Fibroblast of pulmonary artery (primary cell): ENCODE results near the gene RBM6.
"Not testable (repeated sequence)": the region's sequence is repeated elsewhere in the genome, so short reads cannot be mapped to it uniquely, and the experiment has no call there.

Source experiments
- DNase-seq: peaks from one replicate; pipeline ENCODE4 v3.0.0-alpha.2; 2010; ENCODE audit warnings: low read depth
- H3K4me3 ChIP-seq: replicated peaks from 2 replicates; pipeline ENCODE4 v1.5.1; 2011; ENCODE audit warnings: low read depth, mild to moderate bottlenecking, control low read depth, low read length, moderate library complexity
- CTCF ChIP-seq: IDR thresholded peaks from 2 replicates; pipeline ENCODE4 v1.5.1; 2011; ENCODE audit warnings: mild to moderate bottlenecking, control low read depth, low read length, inconsistent platforms; ENCODE audit errors: missing control alignments

Gene RBM6

GRCh38 chr3:49901366-49902339 lies 38.3 kb upstream of the RBM6 start:
- TF ChIP-seq CTCF = no peak
- H3K4me3 ChIP-seq = no peak overlapping the region
- no peak for DNase-seq

- no peak for TF ChIP-seq CTCF
- DNase-seq = no peak
- no peak overlapping the region for H3K4me3 ChIP-seq
These were observed 37.2 kb upstream of the RBM6 start for GRCh38 chr3:49902511-49903345.

GRCh38 chr3:49903451-49904424 lies 36.2 kb upstream of the RBM6 start, which contains the start of gene MST1R:
MST1R (minus strand) TSS chr3:49903873; CDS start chr3:49903609, 264 bp downstream.
- TF ChIP-seq CTCF = no peak
- H3K4me3 ChIP-seq = no peak within 1 kb of the TSS
- peak; percentile 25 for DNase-seq

- not testable (repeated sequence) for H3K4me3 ChIP-seq, DNase-seq
These were observed 35.5 kb upstream of the RBM6 start for GRCh38 chr3:49904448-49904847.

GRCh38 chr3:49906073-49906743 lies 33.7 kb upstream of the RBM6 start:
- peak; percentile 49 for DNase-seq
- peak; percentile 70 for TF ChIP-seq CTCF
- peak overlapping the region; percentile 32 for H3K4me3 ChIP-seq

GRCh38 chr3:49908373-49909199 lies 31.4 kb upstream of the RBM6 start:
- no peak overlapping the region for H3K4me3 ChIP-seq
- TF ChIP-seq CTCF = no peak
- DNase-seq = no peak
